Thyroid gland (tissue), 4 donors: ENCODE measurements around the gene ADCK1.

ENCODE experiments used
- CTCF ChIP-seq, 6 experiments: fragments of 200-600 bp in 3 of 6; fragments of 450-650 bp in 3 of 6; sonication (generic) in 3 of 6; IDR thresholded peaks; one replicate each; pipeline ENCODE4 v1.5.1; 2016 to 2019; ENCODE audit warnings: antibody characterized with exemption in 6 of 6, mild to moderate bottlenecking in 2 of 6, inconsistent platforms in 1 of 6, moderate library complexity in 1 of 6
- POLR2A ChIP-seq, 2 donors: fragments of 450-650 bp; IDR thresholded peaks; one replicate each; pipeline ENCODE4 v1.6.1; 2017; ENCODE audit warnings: antibody characterized with exemption in 2 of 2, mild to moderate bottlenecking in 2 of 2, moderate library complexity in 1 of 2

- no peak for TF ChIP-seq POLR2A (IDR thresholded peaks at IDR 0.05)
- TF ChIP-seq CTCF (IDR thresholded peaks at IDR 0.05) = no peak
These were observed 82.2 kb downstream of the ADCK1 start for GRCh38 chr14:77882098-77882497.
